Astrocyte (in vitro differentiated cells and primary cell): Measurements from ENCODE around the gene HSD17B14.

Source experiments
- CTCF ChIP-seq: IDR thresholded peaks from 2 replicates; pipeline ENCODE4 v1.5.1; 2011; ENCODE audit warnings: low read depth, mild to moderate bottlenecking, inconsistent platforms, low read length, moderate library complexity; ENCODE audit not compliant: insufficient read depth
- EZH2 ChIP-seq: IDR thresholded peaks from 2 replicates; pipeline ENCODE4 v1.6.1; 2012; ENCODE audit warnings: mild to moderate bottlenecking, low read length, inconsistent platforms; ENCODE audit not compliant: insufficient read depth

- TF ChIP-seq CTCF: no peak
- TF ChIP-seq EZH2: no peak
Measured at GRCh38 chr19:48861313-48861712, 25.0 kb upstream of the HSD17B14 start.
